Stimulated activated naive CD4-positive, alpha-beta T cell (primary cell): Measurements from ENCODE around the gene SEC63.
"Not testable (repeated sequence)": the region's sequence is repeated elsewhere in the genome, so short reads cannot be mapped to it uniquely, and the experiment has no call there.

ENCODE experiments used
- DNase-seq, 6 experiments: peaks; one replicate each; lab custom pipeline; 2025; lab: John Stamatoyannopoulos, UW

SEC63 gene

GRCh38 chr6:107860963-107861362 is 97.0 kb downstream of the SEC63 start:
- not testable (repeated sequence) for DNase-seq

- DNase-seq: not testable (repeated sequence)
Measured at GRCh38 chr6:107860144-107860543, 97.9 kb downstream of the SEC63 start.

- no peak for DNase-seq
Measured at GRCh38 chr6:107853230-107853629, 104.8 kb downstream of the SEC63 start.

GRCh38 chr6:107849325-107849724 is 108.7 kb downstream of the SEC63 start:
- DNase-seq: no peak

DNA sequence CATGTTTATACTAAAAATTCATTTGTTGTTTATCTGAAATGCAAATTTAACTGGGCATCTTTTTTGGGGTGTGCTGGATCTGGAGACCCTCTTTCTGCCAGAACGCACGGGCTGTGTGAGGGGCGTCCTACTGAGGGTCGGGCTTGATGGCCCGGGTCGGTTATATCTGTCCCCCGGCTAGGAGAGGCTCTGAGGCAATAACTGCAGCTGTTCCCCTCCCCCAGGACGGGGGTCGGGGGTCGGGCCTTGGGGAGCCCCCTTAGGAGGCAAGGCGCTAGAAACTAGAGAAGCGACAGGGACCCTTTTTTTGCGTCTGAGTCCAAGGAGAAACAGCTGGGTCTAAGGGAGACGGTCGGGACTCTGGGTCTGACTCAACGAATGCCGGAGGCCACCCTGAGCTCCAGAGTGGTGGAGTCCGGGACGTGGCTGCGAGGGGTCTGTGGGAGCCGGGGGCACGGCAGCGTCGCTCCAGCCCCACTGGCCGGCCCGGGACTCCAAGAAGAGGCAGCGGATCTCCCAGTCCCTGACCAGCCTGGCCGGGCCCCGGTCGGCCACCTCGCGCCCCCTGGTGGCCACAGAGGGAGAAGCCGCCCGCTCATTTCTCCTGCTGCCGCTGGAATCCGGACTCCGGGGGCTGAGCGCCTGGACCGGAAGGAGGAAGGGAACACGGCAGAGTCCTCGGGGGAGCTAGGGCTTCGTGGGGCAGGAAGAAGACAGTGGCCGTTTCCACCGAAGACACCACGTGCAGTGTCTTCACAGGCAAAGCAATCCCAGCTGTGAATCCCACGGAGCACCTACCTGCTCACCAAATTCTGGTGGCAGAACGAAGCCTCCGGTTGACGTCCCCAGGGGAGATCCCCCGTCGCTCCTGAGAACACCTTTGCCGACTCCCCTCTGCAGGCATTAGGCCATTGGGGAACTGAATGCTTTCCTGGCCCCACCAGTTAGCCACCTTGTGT is 109.9 kb downstream of the SEC63 start:
- DNase-seq: peak; percentile 47 to 87 (median 75)

- no peak for DNase-seq
Measured at GRCh38 chr6:107846262-107846795, 111.7 kb downstream of the SEC63 start.

GRCh38 chr6:107845777-107846176 is 112.2 kb downstream of the SEC63 start:
- no peak for DNase-seq

GRCh38 chr6:107843400-107843799 is 114.6 kb downstream of the SEC63 start:
- DNase-seq: peak in 1 of 6 experiments; percentile 7

GRCh38 chr6:107841275-107841670 is 116.7 kb downstream of the SEC63 start:
- DNase-seq: no peak

- DNase-seq: no peak
Measured at GRCh38 chr6:107840636-107841274, 117.3 kb downstream of the SEC63 start.

GRCh38 chr6:107833136-107833535 is 124.9 kb downstream of the SEC63 start:
- DNase-seq: no peak

GRCh38 chr6:107832151-107833056 is 125.6 kb downstream of the SEC63 start:
- DNase-seq: peak in 1 of 6 experiments; percentile 15

DNA sequence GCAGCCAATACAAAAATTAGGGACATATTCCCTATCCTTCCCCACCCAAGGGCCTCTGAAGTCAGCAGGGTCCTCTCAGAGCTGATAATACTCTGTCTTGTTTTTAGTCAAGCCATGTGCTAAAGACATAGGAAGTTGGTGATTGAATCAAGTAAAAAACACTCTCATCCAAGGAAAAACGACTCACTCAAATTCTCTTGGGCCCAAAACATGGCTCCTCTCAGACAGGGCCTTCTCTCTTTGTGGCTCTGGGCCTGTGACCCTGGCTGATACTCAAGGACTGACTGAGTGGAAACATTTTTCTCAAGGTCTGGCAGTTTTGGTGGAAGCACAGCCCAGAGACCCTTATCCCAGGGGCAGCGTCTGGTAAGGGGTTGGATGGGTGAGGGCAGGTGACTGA is 127.9 kb downstream of the SEC63 start:
- no peak for DNase-seq

GRCh38 chr6:107827541-107827940 is 130.5 kb downstream of the SEC63 start:
- no peak for DNase-seq

GRCh38 chr6:107823047-107823557 is 134.9 kb downstream of the SEC63 start:
- peak; percentile 40 to 78 (median 56) for DNase-seq

DNA sequence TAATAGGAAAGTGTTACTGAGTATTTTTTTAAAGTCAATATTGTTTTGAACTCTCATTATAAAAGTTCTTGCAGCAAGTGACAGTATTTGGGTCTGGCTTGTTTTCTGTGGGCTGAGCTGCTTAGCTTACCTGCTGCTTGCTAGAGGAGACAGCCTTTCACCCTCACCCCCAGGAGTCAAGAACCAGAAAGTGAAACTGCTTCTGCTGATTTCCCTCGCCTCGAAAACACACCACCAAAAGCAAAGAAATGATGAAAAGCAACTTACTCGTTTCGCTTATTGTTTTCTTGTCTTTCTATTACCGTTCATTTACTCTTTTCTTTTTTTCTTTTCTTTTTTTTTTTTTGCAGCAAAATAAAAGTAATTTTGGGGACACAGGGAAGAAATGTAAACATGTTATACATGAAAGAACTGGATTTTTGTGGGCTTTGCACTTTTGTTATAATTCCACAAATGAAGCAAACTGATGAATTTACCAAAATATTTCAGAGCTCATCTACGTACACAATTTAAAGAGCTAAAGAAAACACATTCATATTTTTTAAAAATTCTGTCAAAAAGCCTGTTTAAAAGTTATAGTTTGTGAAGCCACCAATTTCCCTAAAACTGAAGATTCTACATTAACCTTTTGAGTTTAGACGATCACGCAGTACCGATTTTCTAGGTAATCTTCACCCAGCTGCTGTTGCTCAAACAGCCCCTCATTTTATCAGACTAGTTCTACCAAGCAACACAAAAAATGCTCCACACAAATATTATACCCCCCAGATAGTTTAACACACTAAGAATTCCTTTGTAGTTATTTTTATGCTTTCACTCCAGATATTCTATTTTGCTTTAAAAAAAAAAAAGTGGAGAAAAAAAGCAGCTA is 135.6 kb downstream of the SEC63 start:
- peak; percentile 28 to 79 (median 66) for DNase-seq

- no peak for DNase-seq
Measured at GRCh38 chr6:107821591-107821990, 136.4 kb downstream of the SEC63 start.

DNA sequence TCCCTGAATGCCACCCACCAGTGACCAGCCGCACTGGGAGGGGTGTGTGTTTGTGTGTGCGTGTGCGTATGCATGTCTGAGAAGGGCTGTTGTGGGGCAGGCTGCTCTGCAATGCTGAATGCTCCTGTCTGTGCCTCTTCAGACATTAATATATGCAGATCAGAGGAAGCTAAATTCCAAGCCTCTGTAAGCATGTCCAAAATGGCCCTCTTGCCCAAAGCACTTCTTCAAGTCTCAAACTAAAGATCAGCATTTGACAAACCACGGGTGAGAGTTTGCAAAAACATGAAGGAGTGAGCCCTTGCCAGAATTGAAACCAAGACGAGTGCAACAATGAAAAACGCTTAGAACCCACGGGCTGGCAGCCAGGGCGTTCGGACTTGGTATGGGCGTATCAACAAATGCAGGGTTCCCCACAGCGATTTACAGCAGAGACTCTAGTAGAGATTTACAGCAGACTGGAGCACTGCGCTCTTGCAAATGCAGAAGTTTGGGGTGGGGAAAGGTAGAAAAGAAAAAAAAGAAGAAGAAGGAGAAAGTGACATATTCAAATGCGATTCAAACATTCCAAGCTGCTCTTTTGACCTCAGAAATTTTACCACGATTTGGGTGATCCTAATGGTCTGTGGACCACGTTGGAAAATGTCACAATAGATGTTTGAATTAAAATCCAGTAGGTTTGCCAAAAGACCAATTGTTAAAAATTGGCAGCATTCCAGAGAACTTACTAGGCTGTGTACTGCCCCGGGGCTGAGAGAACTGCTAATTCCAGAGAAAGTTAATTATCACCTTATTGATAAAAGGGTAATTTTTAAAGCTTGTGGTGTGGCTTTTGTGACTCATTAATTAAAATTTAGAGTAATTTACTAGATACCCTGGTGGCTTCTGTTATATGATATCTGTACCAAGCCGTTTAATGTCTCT is 137.4 kb downstream of the SEC63 start:
- DNase-seq: peak; percentile 17 to 67 (median 33)

DNA sequence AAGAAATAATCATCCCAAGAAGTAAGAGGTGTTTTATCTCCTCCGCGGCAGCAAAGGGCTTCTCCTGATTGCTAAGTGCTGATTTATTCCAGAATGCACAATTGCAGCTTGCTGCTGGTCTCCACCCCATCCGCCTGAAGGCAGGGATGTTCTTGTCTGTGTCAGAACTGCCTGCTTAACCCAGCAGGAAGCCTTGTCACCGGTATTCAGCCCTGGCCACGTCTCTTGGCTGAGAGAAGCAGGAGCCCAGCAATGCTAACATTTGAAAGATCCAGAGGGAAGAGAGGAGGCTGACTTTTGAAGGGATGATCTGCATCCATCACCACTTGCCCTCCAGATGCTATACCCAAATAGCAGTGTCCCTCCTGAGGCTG is 138.1 kb downstream of the SEC63 start:
- DNase-seq: peak; percentile 24 to 61 (median 32)
